Measurements from ENCODE around the gene PAM16.
A peak's percentile ranks its signal among the peaks of the same experiment; 100 is the strongest.
"Not testable (repeated sequence)": the region's sequence is repeated elsewhere in the genome, so short reads cannot be mapped to it uniquely, and the experiment has no call there.

PAM16 gene

DNA sequence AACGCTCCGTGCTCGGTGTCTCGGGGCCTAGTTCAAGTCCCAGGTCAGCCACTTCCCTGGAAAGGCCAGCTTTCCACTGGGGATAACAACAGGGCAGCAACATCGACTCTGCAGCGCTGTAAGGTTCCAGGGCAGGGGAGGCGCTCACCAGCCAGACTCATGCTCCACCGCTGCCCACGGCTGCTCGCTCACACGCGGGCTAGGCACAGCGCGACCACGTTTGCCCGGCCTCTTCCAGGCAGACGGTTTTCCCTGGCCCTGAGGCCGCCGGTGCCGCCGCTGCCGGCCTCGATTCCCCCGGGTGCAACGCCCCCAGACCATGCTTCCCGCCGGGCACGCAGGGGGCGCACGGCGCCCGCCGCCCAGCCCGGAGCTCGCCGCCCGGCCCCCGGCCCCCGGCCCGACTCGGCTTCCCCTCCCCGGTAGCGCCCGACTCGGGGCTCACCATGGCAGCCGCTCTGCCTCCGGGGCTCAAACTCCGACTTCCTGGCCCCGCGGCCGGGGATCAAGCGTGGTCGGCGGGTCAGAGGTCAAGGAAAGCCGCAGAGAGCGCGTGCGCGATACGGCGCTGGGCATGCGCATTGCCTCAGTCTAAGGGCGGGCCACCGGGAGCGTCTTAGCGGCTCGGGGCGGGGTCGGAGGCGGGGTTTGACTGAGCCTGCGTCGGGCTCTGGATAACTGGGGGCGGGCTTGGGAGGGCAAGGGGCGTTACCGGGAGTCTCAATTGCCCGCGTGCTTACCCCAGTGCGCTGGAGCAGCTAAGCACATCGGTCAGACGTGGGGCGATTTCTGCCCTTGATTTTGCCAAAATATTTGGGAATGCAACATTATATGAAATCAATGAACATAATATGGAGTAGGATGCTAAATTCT is at the start of gene PAM16:
Gene PAM16, minus strand, starts transcription at position 535 of the 873 bp plus-strand sequence. Its CDS starts 87 bp downstream, at position 448.
- Histone ChIP-seq H3K27me3 (ENCODE audit: insufficient read depth, low read length) (peaks cover 4% of the 10 kb centered on the region; the same call in 1 of the 2 replicates), H3K36me3 (ENCODE audit: insufficient read depth, low read depth, low read length) (peaks cover 16% of the 10 kb centered on the region), H3K4me1 (ENCODE audit: insufficient read depth, low read length) (peaks cover 3% of the 10 kb centered on the region; the same call in 1 of the 2 replicates), H3K27ac (ENCODE audit: low read length) (no peak within 1 kb of the TSS), H3K4me3 (ENCODE audit: low read length) (peak within 1 kb of the TSS; percentile 85), H3K9ac (ENCODE audit: low read depth, low read length) (peak within 1 kb of the TSS; percentile 84), H3K9me3 (ENCODE audit: insufficient read depth, low read depth, low read length) (no peaks in the 10 kb centered on the region)

DNA sequence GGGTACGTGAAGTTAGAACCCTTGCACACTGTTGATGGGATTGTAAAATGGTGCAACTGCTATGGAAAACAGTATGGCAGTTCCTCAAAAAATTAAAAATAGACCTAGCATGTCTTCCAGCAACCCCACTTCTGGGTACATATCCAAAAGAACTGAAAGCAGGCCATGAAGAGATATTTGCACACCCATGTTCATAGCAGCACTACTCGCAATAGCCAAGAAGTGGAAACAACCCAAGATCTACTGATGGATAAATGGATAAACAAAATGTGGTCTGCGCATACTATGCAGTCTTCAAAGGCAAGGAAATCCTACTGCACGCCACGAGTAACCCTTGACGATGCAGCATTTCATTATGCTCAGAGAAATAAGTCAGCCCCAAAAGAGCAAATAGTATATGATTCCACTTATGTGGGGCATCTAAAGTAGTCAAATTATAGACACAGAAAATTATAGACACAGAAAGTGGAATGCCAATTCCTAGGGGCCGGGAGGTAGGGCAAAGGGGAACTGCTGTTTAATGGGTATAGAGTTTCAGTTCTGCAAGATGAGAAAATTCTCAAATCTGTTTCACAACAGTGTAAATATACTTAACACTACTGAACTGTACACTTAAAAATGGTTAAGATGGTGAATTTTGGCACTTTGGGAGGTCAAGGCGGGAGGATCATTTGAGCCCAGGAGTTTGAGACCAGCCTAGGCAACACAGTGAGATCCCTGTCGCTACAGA is 48.0 kb upstream of the PAM16 start:
- H3K4me3 ChIP-seq (ENCODE audit: low read length): no peak overlapping the region
- H3K36me3 ChIP-seq (ENCODE audit: insufficient read depth, low read depth, low read length): no peaks in the 10 kb centered on the region
- no peaks in the 10 kb centered on the region for H3K4me1 ChIP-seq (ENCODE audit: insufficient read depth, low read length)
- H3K9ac ChIP-seq (ENCODE audit: low read depth, low read length): no peak overlapping the region
- no peak overlapping the region for H3K27ac ChIP-seq (ENCODE audit: low read length)
- H3K9me3 ChIP-seq (ENCODE audit: insufficient read depth, low read depth, low read length): no peaks in the 10 kb centered on the region
- H3K27me3 ChIP-seq (ENCODE audit: insufficient read depth, low read length): no peaks in the 10 kb centered on the region

DNA sequence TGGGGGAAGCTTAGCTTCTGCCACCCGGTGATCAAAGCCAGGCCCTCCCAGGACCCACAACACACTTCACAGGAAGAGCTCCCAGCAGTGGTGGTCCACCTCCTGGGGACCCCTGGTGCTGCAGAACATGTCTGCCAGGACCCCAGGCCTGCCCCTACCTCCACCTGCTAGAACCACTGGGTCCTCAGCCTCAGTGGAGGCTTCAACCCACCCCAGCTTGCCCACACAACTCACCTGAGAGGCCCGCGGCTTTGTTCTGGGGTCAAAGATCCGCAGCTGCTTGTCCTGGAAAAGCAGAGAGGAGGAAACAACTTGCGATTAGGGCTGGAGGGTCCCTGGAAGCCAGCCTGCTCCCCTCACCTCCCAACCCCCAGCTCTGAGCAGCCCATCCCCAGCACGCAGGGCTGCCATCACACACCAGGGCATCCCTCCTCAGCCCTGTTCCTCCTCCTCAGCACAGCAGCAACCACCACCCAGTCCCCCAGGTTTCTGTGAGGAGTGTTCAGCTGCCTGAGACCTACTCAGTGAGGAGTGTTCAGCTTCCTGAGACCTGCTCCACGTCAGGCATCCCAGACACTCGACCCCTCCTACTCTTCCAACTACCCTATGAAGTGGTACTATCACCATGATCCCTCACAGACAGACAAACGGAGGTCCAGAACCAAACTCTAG is 44.1 kb upstream of the PAM16 start:
- Histone ChIP-seq H3K4me1 (ENCODE audit: insufficient read depth, low read length) (peaks cover 24% of the 10 kb centered on the region), H3K27me3 (ENCODE audit: insufficient read depth, low read length) (no peaks in the 10 kb centered on the region), H3K36me3 (ENCODE audit: insufficient read depth, low read depth, low read length) (no peaks in the 10 kb centered on the region), H3K4me3 (ENCODE audit: low read length) (no peak overlapping the region), H3K9me3 (ENCODE audit: insufficient read depth, low read depth, low read length) (no peaks in the 10 kb centered on the region), H3K9ac (ENCODE audit: low read depth, low read length) (no peak overlapping the region), H3K27ac (ENCODE audit: low read length) (no peak overlapping the region)

DNA sequence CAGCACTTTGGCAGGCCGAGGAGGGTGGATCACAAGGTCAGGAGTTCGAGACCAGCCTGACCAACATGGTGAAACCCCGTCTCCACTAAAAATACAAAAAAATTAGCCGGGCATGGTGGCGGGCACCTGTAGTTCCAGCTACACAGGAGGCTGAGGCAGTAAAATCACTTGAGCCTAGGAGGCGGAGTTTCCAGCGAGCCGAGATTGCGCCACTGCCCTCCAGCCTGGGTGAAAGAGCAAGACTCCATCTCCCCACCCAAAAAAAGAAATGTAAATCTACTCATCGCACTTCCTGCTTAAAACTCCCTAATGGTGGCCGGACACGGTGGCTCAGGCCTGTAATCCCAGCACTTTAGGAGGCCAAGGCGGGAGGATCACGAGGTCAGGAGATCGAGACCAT is 42.7 kb upstream of the PAM16 start:
- not testable (repeated sequence) for H3K27me3 ChIP-seq (ENCODE audit: insufficient read depth, low read length); H3K27ac ChIP-seq (ENCODE audit: low read length); H3K36me3 ChIP-seq (ENCODE audit: insufficient read depth, low read depth, low read length); H3K4me3 ChIP-seq (ENCODE audit: low read length); H3K9me3 ChIP-seq (ENCODE audit: insufficient read depth, low read depth, low read length); H3K9ac ChIP-seq (ENCODE audit: low read depth, low read length)
- H3K4me1 ChIP-seq (ENCODE audit: insufficient read depth, low read length): peaks cover 35% of the 10 kb centered on the region

DNA sequence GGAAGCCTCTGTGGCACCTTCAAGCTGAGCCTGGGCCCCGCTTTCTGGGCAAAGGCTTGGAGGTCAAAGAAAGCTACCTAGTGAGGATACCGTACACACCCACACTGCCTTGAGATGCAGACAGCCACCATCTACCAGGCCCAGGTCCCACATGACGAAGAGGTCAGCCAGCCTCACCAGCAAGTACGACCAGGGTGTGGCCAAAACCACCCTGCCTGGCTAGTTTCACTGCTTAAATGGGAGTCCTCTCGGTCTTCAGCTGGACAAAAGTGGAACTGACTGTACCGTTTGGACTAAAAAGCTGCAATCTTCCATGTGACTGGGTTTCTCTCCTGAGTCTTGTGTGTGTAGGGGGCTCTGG is 42.1 kb upstream of the PAM16 start:
- Histone ChIP-seq H3K27ac (ENCODE audit: low read length) (peak overlapping the region; percentile 88), H3K36me3 (ENCODE audit: insufficient read depth, low read depth, low read length) (no peaks in the 10 kb centered on the region), H3K27me3 (ENCODE audit: insufficient read depth, low read length) (no peaks in the 10 kb centered on the region), H3K4me3 (ENCODE audit: low read length) (peak overlapping the region; percentile 39; the same call in 1 of the 2 replicates), H3K9ac (ENCODE audit: low read depth, low read length) (peak overlapping the region; percentile 82; the same call in 1 of the 2 replicates), H3K4me1 (ENCODE audit: insufficient read depth, low read length) (peaks cover 39% of the 10 kb centered on the region), H3K9me3 (ENCODE audit: insufficient read depth, low read depth, low read length) (no peaks in the 10 kb centered on the region)

DNA sequence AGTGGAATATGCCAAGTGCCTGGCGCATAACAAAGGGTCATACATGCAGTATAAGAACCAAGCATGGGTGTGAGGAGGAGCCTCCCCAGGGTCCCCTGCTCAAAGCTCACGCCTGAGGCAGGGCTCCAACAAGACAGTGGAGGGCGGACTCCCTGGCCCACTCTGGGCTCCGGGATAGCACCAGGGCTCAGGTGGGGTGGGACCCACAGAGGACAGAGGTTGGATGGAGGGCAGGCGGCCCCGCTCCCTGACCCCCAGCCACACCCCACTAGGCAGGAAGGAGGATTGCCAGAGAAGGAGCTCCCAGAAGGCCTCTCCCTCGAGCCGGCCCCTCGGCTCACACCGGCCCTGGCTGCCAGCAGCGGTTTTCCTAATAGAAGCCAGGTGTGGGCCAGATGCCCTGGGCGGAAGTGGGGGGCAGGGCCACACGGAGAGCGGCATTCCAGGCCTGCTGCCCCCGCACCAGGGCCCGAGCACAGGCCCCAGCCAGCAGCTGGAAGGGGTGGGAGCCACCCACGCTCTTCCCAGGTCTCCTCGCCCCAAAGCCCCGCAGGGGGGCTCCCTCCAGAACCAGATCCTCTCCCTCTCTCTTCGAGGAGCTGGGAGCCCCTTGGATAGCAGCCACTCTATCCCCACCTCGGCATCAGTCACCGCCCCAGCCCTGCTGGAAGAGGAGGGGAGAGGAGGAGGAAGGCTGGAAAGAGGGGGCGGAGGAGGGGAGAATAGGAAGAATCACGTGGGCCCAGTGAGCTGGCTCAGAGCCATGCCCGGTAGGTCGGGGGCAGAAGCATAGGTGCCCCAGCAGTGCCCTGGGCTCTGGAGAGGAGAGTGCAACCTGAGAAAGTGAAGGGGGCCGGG is 41.5 kb upstream of the PAM16 start:
- Histone ChIP-seq H3K27ac (ENCODE audit: low read length) (peak overlapping the region; percentile 88), H3K36me3 (ENCODE audit: insufficient read depth, low read depth, low read length) (no peaks in the 10 kb centered on the region), H3K4me1 (ENCODE audit: insufficient read depth, low read length) (peaks cover 39% of the 10 kb centered on the region), H3K9ac (ENCODE audit: low read depth, low read length) (peak overlapping the region; percentile 82; the same call in 1 of the 2 replicates), H3K27me3 (ENCODE audit: insufficient read depth, low read length) (no peaks in the 10 kb centered on the region), H3K4me3 (ENCODE audit: low read length) (peak overlapping the region; percentile 39; the same call in 1 of the 2 replicates), H3K9me3 (ENCODE audit: insufficient read depth, low read depth, low read length) (no peaks in the 10 kb centered on the region)

DNA sequence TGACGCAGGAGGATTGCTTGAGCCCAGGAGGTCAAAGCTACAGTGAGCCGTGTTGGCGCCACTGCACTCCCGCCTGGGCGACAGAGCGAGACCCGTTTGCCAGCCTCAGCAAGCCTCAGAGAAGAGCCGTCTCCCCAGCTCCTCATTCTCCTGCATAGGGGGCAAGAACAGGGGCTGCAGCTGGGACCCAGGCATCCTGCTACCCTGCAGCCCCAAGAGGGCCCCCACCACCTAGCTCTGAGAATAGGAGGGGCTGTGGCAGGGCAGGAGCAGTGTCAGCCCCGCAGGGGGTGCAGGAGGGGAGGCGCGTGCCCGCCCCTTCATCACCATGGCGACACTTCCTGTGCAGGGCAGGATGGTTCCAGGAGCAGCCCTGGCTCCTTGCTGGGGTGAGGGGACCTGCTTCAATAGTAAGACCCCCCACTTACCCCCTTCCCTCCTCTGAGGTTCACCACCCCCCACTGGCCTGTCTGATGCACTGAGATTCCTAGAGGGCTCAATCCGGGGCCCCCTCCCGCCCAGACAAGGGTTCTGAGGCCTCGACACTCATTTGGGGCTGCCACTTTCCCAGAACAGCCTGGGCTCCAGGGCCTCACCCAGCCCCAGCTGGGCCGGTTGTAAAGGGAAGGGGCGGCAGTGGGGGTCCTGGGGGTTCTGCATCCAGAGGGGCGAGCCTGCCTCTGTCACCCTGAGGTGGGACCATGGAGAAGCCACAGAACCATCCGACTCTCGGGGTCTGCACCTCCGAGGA is 40.7 kb upstream of the PAM16 start:
- H3K4me3 ChIP-seq (ENCODE audit: low read length): peak overlapping the region; percentile 39; the same call in 1 of the 2 replicates
- no peaks in the 10 kb centered on the region for H3K36me3 ChIP-seq (ENCODE audit: insufficient read depth, low read depth, low read length)
- H3K4me1 ChIP-seq (ENCODE audit: insufficient read depth, low read length): peaks cover 39% of the 10 kb centered on the region
- H3K27me3 ChIP-seq (ENCODE audit: insufficient read depth, low read length): no peaks in the 10 kb centered on the region
- peak overlapping the region; percentile 82; the same call in 1 of the 2 replicates for H3K9ac ChIP-seq (ENCODE audit: low read depth, low read length)
- peak overlapping the region; percentile 88 for H3K27ac ChIP-seq (ENCODE audit: low read length)
- H3K9me3 ChIP-seq (ENCODE audit: insufficient read depth, low read depth, low read length): no peaks in the 10 kb centered on the region

DNA sequence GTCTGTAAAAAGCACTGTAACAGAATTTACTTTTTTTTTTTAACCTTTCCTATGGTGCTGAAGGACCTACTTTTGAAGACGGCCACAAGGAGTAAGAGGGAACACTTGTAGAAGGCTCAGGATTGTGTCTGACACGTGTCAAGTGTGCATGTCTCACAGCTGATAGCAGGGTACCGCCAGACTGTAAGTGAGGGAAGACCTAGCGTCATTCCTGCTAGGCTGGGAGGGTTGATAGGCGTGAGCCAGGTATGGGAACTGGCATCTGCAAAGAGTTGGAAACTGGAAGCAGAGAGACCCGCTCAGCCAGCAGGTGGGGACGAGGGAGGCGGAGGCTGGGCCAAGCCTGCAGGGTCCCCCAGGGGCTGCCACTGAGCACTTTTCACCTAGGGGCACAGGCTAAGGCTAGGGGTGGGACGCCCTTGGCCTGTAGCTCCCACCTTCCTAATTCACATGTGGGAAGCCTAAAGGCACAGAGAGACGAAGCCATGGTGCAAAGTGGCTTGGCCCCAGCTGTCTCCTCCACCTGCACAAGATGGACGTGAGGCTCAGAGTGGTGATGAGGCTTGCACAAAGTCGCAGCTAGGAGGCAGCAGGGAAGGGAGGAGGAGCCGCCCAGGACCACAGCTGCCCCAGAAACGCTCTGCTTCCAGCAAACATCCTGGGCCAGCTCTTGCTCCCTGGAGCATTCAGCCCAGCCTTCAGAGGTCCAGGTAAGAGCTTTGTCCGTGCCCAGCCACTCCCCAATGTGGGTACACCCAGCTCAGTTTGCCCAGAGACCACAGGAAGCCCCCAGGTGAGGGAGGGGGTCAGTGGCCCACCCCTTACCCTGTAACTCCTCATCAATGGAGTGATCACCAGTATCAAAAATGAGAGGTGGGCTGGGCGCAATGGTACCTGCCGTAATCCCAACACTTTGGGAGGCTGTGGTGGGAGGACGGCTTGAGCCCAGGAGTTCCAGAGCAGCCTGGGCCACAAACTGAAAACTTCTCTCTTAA is 39.4 kb upstream of the PAM16 start:
- Histone ChIP-seq H3K9me3 (ENCODE audit: insufficient read depth, low read depth, low read length) (no peaks in the 10 kb centered on the region), H3K9ac (ENCODE audit: low read depth, low read length) (no peak overlapping the region), H3K27me3 (ENCODE audit: insufficient read depth, low read length) (no peaks in the 10 kb centered on the region), H3K4me1 (ENCODE audit: insufficient read depth, low read length) (peaks cover 39% of the 10 kb centered on the region), H3K27ac (ENCODE audit: low read length) (no peak overlapping the region), H3K36me3 (ENCODE audit: insufficient read depth, low read depth, low read length) (no peaks in the 10 kb centered on the region), H3K4me3 (ENCODE audit: low read length) (no peak overlapping the region)

DNA sequence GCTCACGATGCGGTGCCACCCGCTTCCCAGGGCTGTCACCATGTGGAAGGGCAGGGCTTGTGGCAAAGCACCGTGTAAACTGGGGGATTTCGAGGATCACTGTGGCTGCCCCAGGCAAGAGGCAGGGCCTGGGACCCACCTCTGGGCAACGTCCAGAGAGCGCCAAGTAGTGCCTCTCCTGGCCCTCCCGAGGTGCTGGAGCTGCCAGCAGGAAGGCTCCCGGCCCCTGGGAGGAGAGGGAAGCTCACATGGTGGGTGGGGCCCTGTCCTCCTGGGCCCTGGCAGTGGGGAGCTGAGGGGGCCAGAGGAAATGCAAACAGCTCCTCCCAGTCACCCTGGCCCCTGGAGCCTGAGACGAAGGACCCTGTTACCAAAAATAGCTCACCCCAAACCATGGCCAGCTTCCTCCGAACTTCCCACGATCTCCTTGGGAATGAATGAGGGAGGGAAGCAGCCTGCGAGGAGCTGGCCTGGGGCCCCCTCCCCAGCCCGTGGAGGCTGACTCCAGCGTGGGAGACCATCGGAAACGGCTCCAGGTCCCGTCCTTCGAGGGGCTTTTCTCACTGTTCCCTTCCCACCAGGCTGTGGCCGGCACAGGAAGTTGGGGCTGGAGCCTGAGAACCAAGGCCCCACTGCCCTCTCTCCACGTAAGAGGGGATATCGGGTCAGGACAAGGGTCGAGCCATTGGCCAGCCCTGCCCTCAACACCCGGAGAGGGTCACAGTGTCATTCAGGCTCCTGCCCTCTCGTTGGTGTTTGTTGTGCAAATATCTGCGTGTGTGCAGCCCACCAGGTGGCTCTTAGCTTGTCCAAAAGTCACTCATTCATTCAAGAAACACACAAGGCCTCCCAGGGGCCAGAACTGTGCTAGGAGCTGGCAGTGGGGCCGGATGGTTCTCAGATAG is 38.2 kb upstream of the PAM16 start:
- Histone ChIP-seq H3K9ac (ENCODE audit: low read depth, low read length) (peak overlapping the region; percentile 44; the same call in 1 of the 2 replicates), H3K4me3 (ENCODE audit: low read length) (no peak overlapping the region), H3K9me3 (ENCODE audit: insufficient read depth, low read depth, low read length) (no peaks in the 10 kb centered on the region), H3K27ac (ENCODE audit: low read length) (no peak overlapping the region), H3K27me3 (ENCODE audit: insufficient read depth, low read length) (no peaks in the 10 kb centered on the region), H3K4me1 (ENCODE audit: insufficient read depth, low read length) (peaks cover 39% of the 10 kb centered on the region), H3K36me3 (ENCODE audit: insufficient read depth, low read depth, low read length) (no peaks in the 10 kb centered on the region)
